Right ventricle myocardium inferior (tissue), 1 donor: Measurements from ENCODE around the gene VAT1L. TPM values are rescaled to one million over a fixed set of nuclear protein-coding genes. Genes with fewer than 3 reads are reported as not detected.

ENCODE experiments used
- ATAC-seq: fragments of 200-7000 bp; cut with Tn5 transposase; one replicate; pipeline ENCODE4 v1.9.1; 2020; ENCODE audit warnings: mild to moderate bottlenecking, moderate library complexity
- DNase-seq: peaks from one replicate; pipeline ENCODE4 v3.0.0; 2021; ENCODE audit errors: missing footprints
- intact Hi-C: fragments of 100-400 bp; cut with DNase I; formaldehyde crosslinking; loops from one replicate; pipeline ENCODE4 v1.11.0; 2022
- long read RNA-seq: library from polyadenylated mRNA; unstranded; transcript quantifications from one replicate; pipeline ENCODE4 v2.0.0, GENCODE V29; 2021
- total RNA-seq: library from RNA; stranded (reverse); fragmentation: NEBNext Ultra II Directional; extraction: Animal tissue kit (Norgen Biotek cat#: 25700); gene quantifications from one replicate; pipeline ENCODE4 v1.2.1, GENCODE V29; 2021
- donor health status: DM: no; HTN: yes; CAD: no; lungs with severe emphysema.

Gene VAT1L
- total RNA-seq: 20.6 TPM
- long read RNA-seq, transcript VAT1L-201 (9 exons, 3,825 nt): major isoform, 18 of 20 reads
- long read RNA-seq, partial matches to known transcripts: 1 of 20 reads
- long read RNA-seq, other reads (novel, unspliced or antisense): 1 of 20 reads

- intact Hi-C loops: no loop called here
- peak; percentile 84 for ATAC-seq
- DNase-seq: no peak
Measured at GRCh38 chr16:77788181-77789084, at the start of gene VAT1L. Gene VAT1L, plus strand, starts transcription at chr16:77788564. Its CDS starts 119 bp downstream, at chr16:77788683.

GRCh38 chr16:77738706-77739558 lies 49.4 kb upstream of the VAT1L start:
- DNase-seq (no peak), ATAC-seq (no peak)
- intact Hi-C loops: no loop called here

- ATAC-seq: no peak
- DNase-seq: no peak
- intact Hi-C loops: no loop called here
Measured at GRCh38 chr16:77739559-77739892, 48.8 kb upstream of the VAT1L start.

GRCh38 chr16:77744141-77744540 lies 44.2 kb upstream of the VAT1L start:
- ATAC-seq (no peak), DNase-seq (no peak)
- intact Hi-C loops: no loop called here

- intact Hi-C loops: no loop called here
- no peak for ATAC-seq
- DNase-seq: no peak
Measured at GRCh38 chr16:77745972-77746371, 42.4 kb upstream of the VAT1L start.

GRCh38 chr16:77748421-77749005 lies 39.9 kb upstream of the VAT1L start:
- ATAC-seq (no peak), DNase-seq (no peak)
- intact Hi-C loops: no loop called here

- intact Hi-C loops: no loop called here
Measured at GRCh38 chr16:77749415-77749814, 38.9 kb upstream of the VAT1L start.

GRCh38 chr16:77758046-77758445 lies 30.3 kb upstream of the VAT1L start:
- ATAC-seq (no peak), DNase-seq (no peak)
- intact Hi-C loops: no loop called here

More at GRCh38 chr16:77749415-77749814, 38.9 kb upstream of the VAT1L start:
- ATAC-seq (no peak), DNase-seq (no peak)

- intact Hi-C loops: no loop called here
- ATAC-seq: no peak
Measured at GRCh38 chr16:77758508-77758907, 29.9 kb upstream of the VAT1L start.

GRCh38 chr16:77759201-77759600 lies 29.2 kb upstream of the VAT1L start:
- intact Hi-C loops: no loop called here
- no peak for ATAC-seq
- DNase-seq: no peak

More at GRCh38 chr16:77758508-77758907, 29.9 kb upstream of the VAT1L start:
- DNase-seq: no peak

- DNase-seq (no peak), ATAC-seq (no peak)
- intact Hi-C loops: no loop called here
Measured at GRCh38 chr16:77759821-77760220, 28.5 kb upstream of the VAT1L start.

- DNase-seq (no peak), ATAC-seq (no peak)
- intact Hi-C loops: no loop called here
Measured at GRCh38 chr16:77760800-77761199, 27.6 kb upstream of the VAT1L start.

- ATAC-seq (no peak), DNase-seq (no peak)
- intact Hi-C loops: no loop called here
Measured at GRCh38 chr16:77761204-77761603, 27.2 kb upstream of the VAT1L start.

- ATAC-seq (no peak), DNase-seq (no peak)
- intact Hi-C loops: no loop called here
Measured at GRCh38 chr16:77762262-77762661, 26.1 kb upstream of the VAT1L start.

GRCh38 chr16:77763994-77764393 lies 24.4 kb upstream of the VAT1L start:
- DNase-seq (no peak), ATAC-seq (no peak)
- intact Hi-C loops: no loop called here

- intact Hi-C loops: no loop called here
- no peak for ATAC-seq
- DNase-seq: no peak
Measured at GRCh38 chr16:77767211-77767610, 21.2 kb upstream of the VAT1L start.

GRCh38 chr16:77767826-77768225 lies 20.5 kb upstream of the VAT1L start:
- ATAC-seq (no peak), DNase-seq (no peak)
- intact Hi-C loops: no loop called here

- no peak for DNase-seq
- intact Hi-C loops: no loop called here
- no peak for ATAC-seq
Measured at GRCh38 chr16:77775911-77776909, 12.2 kb upstream of the VAT1L start.
